ENCODE measurements around the gene MEN1. TPM values are rescaled to one million over a fixed set of nuclear protein-coding genes. Genes with fewer than 3 reads are reported as not detected.

The MEN1 gene
- polyA plus RNA-seq, 3 donors: 9.4 to 26.2 (median 10.0) TPM

DNA sequence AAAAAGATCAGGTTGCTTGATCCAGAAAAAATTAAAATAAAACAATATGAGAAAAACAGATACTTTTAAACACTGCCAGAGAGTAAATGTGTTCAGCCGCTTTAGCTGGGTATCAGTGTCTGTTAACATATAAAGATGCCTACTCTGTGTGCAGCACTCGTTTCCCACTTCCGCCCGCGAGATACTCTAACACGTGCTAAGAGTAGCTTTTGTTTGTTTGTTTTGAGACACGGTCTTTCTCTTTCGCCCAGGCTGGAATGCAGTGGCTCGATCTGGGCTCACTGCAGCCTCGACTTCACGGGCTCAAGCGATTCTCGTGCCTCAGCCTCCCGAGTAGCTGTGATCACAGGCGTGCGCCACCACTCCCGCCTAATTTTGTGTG lies 531 bp upstream of the MEN1 start:
- Histone ChIP-seq H3K79me2 (ENCODE audit: insufficient read depth, low read length) (no peaks in the 10 kb centered on the region), H3K9ac (ENCODE audit: insufficient read depth, low read length, poor library complexity, severe bottlenecking) (peak overlapping the region; percentile 56), H3K27ac (ENCODE audit: low read depth in 1 of 2, low read length in 2 of 2) (peak overlapping the region in 1 of 2 donors; percentile 52), H3K27me3 (ENCODE audit: control insufficient read depth in 2 of 2, insufficient read depth in 2 of 2, low read length in 2 of 2) (no peaks in the 10 kb centered on the region), H3K4me3 (replicated peaks in 1 of 3; ENCODE audit: low read depth in 2 of 3, low read length in 3 of 3) (peak overlapping the region; percentile 61 to 98 (median 79)), H3K9me3 (replicated peaks in 1 of 2; ENCODE audit: control insufficient read depth in 1 of 2, insufficient read depth in 1 of 2, low read length in 2 of 2) (no peaks in the 10 kb centered on the region), H3K36me3 (replicated peaks in 1 of 2; ENCODE audit: control insufficient read depth in 1 of 2, insufficient read depth in 2 of 2, low read length in 2 of 2) (peaks cover 0 to 19% of the 10 kb centered on the region in 2 donors), H3K4me2 (replicated peaks; ENCODE audit: extremely low read depth, low read length, poor library complexity, severe bottlenecking) (peak overlapping the region; percentile 89), H3K4me1 (ENCODE audit: control insufficient read depth in 1 of 2, insufficient read depth in 2 of 2, low read length in 2 of 2) (peaks cover 12 to 19% of the 10 kb centered on the region in 2 donors), H2AFZ (ENCODE audit: insufficient read depth, low read depth, low read length, poor library complexity, severe bottlenecking) (peak overlapping the region; percentile 82), H4K20me1 (ENCODE audit: insufficient read depth, low read length) (no peaks in the 10 kb centered on the region)
- peaks cover 15 to 20% of the 10 kb centered on the region in 2 donors for H3K36me3 Mint-ChIP-seq
- peak in 1 of 3 donors; percentile 15 for DNase-seq
- peak overlapping the region; percentile 94 to 95 for H3K4me3 Mint-ChIP-seq
- peaks cover 19% of the 10 kb centered on the region for H3K4me1 Mint-ChIP-seq
- intact Hi-C loops (cut with micrococcal nuclease): no loop called here
- H3K27me3 Mint-ChIP-seq (ENCODE audit: low read depth in 3 of 3): peaks cover 2 to 5% (median 4%) of the 10 kb centered on the region in 3 donors
- TF ChIP-seq, protein P1, sequence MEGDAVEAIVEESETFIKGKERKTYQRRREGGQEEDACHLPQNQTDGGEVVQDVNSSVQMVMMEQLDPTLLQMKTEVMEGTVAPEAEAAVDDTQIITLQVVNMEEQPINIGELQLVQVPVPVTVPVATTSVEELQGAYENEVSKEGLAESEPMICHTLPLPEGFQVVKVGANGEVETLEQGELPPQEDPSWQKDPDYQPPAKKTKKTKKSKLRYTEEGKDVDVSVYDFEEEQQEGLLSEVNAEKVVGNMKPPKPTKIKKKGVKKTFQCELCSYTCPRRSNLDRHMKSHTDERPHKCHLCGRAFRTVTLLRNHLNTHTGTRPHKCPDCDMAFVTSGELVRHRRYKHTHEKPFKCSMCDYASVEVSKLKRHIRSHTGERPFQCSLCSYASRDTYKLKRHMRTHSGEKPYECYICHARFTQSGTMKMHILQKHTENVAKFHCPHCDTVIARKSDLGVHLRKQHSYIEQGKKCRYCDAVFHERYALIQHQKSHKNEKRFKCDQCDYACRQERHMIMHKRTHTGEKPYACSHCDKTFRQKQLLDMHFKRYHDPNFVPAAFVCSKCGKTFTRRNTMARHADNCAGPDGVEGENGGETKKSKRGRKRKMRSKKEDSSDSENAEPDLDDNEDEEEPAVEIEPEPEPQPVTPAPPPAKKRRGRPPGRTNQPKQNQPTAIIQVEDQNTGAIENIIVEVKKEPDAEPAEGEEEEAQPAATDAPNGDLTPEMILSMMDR (IDR thresholded peaks at IDR 0.05): no peak
- peak overlapping the region in 6 of 7 donors; percentile 11 to 89 (median 68) for H3K27ac Mint-ChIP-seq
- no peaks in the 10 kb centered on the region for H3K9me3 Mint-ChIP-seq
- 6% methylated on average over 7 of the region's 17 CpGs for WGBS (ENCODE audit: insufficient coverage)

DNA sequence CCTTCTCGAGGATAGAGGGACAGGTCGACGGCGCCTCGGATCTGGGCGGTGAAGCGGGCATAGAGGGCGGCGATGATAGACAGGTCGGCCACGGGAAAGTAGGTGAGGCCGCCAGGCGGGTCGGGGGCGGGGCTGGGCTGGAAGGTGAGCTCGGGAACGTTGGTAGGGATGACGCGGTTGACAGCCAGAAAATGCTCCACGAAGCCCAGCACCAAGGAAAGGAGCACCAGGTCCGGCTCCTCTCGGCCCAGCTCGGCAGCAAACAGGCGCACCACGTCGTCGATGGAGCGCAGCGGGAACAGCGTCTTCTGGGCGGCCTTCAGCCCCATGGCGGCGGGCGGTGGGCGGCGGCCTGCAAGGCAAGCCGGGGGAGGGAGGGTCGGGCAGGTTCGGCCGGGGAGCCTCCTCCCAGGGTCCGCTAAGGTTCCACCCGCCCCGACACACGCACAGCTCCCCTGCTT lies 540 bp downstream of the MEN1 start:
- Mint-ChIP-seq H3K27ac (peak overlapping the region in 2 of 7 donors; percentile 86 to 89), H3K9me3 (no peaks in the 10 kb centered on the region), H3K27me3 (ENCODE audit: low read depth in 3 of 3) (peaks cover 2 to 5% (median 4%) of the 10 kb centered on the region in 3 donors), H3K36me3 (peaks cover 20 to 28% of the 10 kb centered on the region in 2 donors), H3K4me3 (peak overlapping the region; percentile 94 to 95), H3K4me1 (peaks cover 19% of the 10 kb centered on the region)
- no peaks in the 10 kb centered on the region for H4K20me1 ChIP-seq (ENCODE audit: insufficient read depth, low read length)
- peaks cover 4 to 29% of the 10 kb centered on the region in 2 donors for H3K36me3 ChIP-seq (replicated peaks in 1 of 2; ENCODE audit: control insufficient read depth in 1 of 2, insufficient read depth in 2 of 2, low read length in 2 of 2)
- H2AFZ ChIP-seq (ENCODE audit: insufficient read depth, low read depth, low read length, poor library complexity, severe bottlenecking): peak overlapping the region; percentile 82
- DNase-seq: no peak
- 7% methylated on average over 44 of the region's 44 CpGs for WGBS (ENCODE audit: insufficient coverage)
- no peaks in the 10 kb centered on the region for H3K27me3 ChIP-seq (ENCODE audit: control insufficient read depth in 2 of 2, insufficient read depth in 2 of 2, low read length in 2 of 2)
- peak overlapping the region; percentile 89 for H3K4me2 ChIP-seq (replicated peaks; ENCODE audit: extremely low read depth, low read length, poor library complexity, severe bottlenecking)
- peak overlapping the region; percentile 56 for H3K9ac ChIP-seq (ENCODE audit: insufficient read depth, low read length, poor library complexity, severe bottlenecking)
- no peaks in the 10 kb centered on the region for H3K79me2 ChIP-seq (ENCODE audit: insufficient read depth, low read length)
- intact Hi-C loops (cut with micrococcal nuclease): no loop called here
- TF ChIP-seq, protein P1 (IDR thresholded peaks at IDR 0.05): no peak
- peaks cover 12 to 19% of the 10 kb centered on the region in 2 donors for H3K4me1 ChIP-seq (ENCODE audit: control insufficient read depth in 1 of 2, insufficient read depth in 2 of 2, low read length in 2 of 2)
- H3K4me3 ChIP-seq (replicated peaks in 1 of 3; ENCODE audit: low read depth in 2 of 3, low read length in 3 of 3): peak overlapping the region; percentile 61 to 98 (median 79)
- H3K9me3 ChIP-seq (replicated peaks in 1 of 2; ENCODE audit: control insufficient read depth in 1 of 2, insufficient read depth in 1 of 2, low read length in 2 of 2): no peaks in the 10 kb centered on the region
- H3K27ac ChIP-seq (ENCODE audit: low read depth in 1 of 2, low read length in 2 of 2): peak overlapping the region in 1 of 2 donors; percentile 3
